A673 (cell line): Measurements from ENCODE around the gene SLC38A2.
"Not testable (repeated sequence)": the region's sequence is repeated elsewhere in the genome, so short reads cannot be mapped to it uniquely, and the experiment has no call there.

ENCODE experiments used
- CTCF ChIP-seq: fragments of 300-800, 200-600 bp; sonication (generic); conservative IDR thresholded peaks from 2 replicates; pipeline ENCODE4 v1.5.1; 2017; ENCODE audit warnings: low read depth, mild to moderate bottlenecking, antibody characterized with exemption, low read length, moderate library complexity, mixed read lengths
- EZH2 ChIP-seq: fragments of 200-600 bp; sonication (generic); IDR thresholded peaks from 2 replicates; pipeline ENCODE4 v1.6.1; 2017; ENCODE audit warnings: borderline replicate concordance, low read depth, mild to moderate bottlenecking, mixed read lengths, antibody characterized with exemption, low read length; ENCODE audit not compliant: poor library complexity, severe bottlenecking

- TF ChIP-seq CTCF, EZH2: not testable (repeated sequence)
Measured at GRCh38 chr12:46399461-46400248, 27.1 kb upstream of the SLC38A2 start.
